HUES48 (cell line): ENCODE results near the gene IMMP2L.
"Not testable (repeated sequence)": the region's sequence is repeated elsewhere in the genome, so short reads cannot be mapped to it uniquely, and the experiment has no call there.

Experiments used
- H3K27ac ChIP-seq: one replicate; pipeline ENCODE4 v1.7.0; 2013; ENCODE audit warnings: low read depth, low read length, inconsistent platforms
- H3K27me3 ChIP-seq: 2 replicates; pipeline ENCODE4 v1.6.1; 2013; ENCODE audit warnings: mild to moderate bottlenecking, low read length; ENCODE audit not compliant: control insufficient read depth, insufficient read depth
- H3K36me3 ChIP-seq: 2 replicates; pipeline ENCODE4 v1.6.1; 2013; ENCODE audit warnings: low read length; ENCODE audit not compliant: control insufficient read depth, insufficient read depth
- H3K4me1 ChIP-seq: 2 replicates; pipeline ENCODE4 v1.6.1; 2013; ENCODE audit warnings: mild to moderate bottlenecking, low read length; ENCODE audit not compliant: control insufficient read depth, insufficient read depth
- H3K4me3 ChIP-seq: 2 replicates; pipeline ENCODE4 v1.5.1; 2013; ENCODE audit warnings: mild to moderate bottlenecking, low read depth, low read length
- H3K9ac ChIP-seq: 2 replicates; pipeline ENCODE4 v1.6.1; 2013; ENCODE audit warnings: mild to moderate bottlenecking, low read depth, low read length, moderate library complexity
- H3K9me3 ChIP-seq: 2 replicates; pipeline ENCODE4 v1.6.1; 2013; ENCODE audit warnings: low read length; ENCODE audit not compliant: control insufficient read depth, insufficient read depth

The IMMP2L gene

DNA sequence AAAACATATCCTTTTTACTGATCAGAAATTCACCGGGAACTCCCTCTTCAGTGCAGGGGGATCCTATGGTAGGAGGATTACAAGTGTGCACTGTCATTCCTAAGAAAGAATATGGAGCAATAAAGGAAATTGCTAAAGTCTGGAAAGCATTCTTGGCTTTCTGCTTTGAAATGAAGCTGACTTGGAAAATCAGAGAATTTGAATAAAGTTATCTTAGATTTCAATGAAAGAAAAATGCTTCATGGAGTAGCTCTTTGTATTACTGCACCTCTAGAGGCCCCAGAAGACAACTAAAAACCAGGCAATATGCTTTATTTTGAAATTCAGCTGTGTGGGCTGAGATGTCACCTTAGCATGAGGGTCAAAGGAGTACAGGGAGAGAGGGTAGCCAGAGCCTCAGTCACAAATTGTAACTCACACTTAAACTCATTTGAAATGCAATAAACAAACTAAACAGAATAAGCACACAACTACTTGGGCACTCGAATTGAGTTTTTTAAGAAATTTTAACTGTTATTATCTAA lies 102.5 kb downstream of the IMMP2L start:
- H3K9me3 ChIP-seq: no peaks in the 10 kb centered on the region
- H3K4me1 ChIP-seq: no peaks in the 10 kb centered on the region
- H3K27me3 ChIP-seq: no peaks in the 10 kb centered on the region
- H3K27ac ChIP-seq: no peak overlapping the region
- no peak overlapping the region for H3K4me3 ChIP-seq
- no peaks in the 10 kb centered on the region for H3K36me3 ChIP-seq
- no peak overlapping the region for H3K9ac ChIP-seq

DNA sequence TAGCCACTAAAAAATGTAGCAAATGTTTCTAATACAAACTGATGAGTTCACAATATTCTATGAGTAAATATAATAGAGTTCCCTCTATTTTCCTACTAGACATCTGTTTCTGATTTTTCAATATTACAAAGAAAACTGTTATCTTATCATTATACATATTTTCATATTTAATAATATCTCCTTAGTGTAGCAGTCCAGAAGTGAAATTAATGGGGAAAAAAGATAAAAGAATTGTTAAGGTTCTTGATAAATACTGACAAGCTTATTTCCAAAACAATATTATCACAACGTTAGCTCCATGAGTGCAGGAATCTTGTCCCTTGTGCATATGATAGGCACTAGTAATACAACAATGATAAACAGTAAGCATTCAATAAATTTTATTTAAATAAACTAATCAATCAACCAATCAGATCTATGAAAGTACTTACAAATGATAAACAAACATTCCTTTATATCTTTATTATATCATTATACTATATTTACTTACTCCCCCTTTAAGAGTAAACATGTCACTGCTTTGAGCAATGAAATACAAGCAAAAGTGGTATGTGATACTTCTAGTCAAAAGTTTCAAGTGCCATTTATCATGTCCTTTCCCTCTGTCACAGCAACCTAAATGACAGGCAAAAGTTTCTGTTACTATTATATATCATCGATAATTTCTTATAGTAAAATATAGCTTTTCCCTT lies 103.1 kb downstream of the IMMP2L start:
- Histone ChIP-seq H3K4me1 (no peaks in the 10 kb centered on the region), H3K36me3 (no peaks in the 10 kb centered on the region), H3K9me3 (no peaks in the 10 kb centered on the region), H3K27me3 (no peaks in the 10 kb centered on the region), H3K27ac (no peak overlapping the region), H3K4me3 (no peak overlapping the region), H3K9ac (no peak overlapping the region)

DNA sequence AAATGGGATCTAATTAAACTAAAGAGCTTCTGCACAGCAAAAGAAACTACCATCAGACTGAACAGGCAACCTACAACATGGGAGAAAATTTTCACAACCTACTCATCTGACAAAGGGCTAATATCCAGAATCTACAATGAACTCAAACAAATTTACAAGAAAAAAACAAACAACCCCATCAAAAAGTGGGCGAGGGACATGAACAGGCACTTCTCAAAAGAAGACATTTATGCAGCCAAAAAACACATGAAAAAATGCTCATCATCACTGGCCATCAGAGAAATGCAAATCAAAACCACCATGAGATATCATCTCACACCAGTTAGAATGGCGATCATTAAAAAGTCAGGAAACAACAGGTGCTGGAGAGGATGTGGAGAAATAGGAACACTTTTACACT lies 111.6 kb downstream of the IMMP2L start:
- H3K27ac ChIP-seq, H3K9ac ChIP-seq, H3K9me3 ChIP-seq, H3K4me3 ChIP-seq, H3K4me1 ChIP-seq, H3K27me3 ChIP-seq, H3K36me3 ChIP-seq: not testable (repeated sequence)

DNA sequence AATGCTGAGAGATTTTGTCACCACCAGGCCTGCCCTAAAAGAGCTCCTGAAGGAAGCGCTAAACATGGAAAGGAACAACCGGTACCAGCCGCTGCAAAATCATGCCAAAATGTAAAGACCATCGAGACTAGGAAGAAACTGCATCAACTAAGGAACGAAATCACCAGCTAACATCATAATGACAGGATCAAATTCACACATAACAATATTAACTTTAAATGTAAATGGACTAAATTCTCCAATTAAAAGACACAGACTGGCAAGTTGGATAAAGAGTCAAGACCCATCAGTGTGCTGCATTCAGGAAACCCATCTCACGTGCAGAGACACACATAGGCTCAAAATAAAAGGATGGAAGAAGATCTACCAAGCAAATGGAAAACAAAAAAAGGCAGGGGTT lies 114.8 kb downstream of the IMMP2L start:
- not testable (repeated sequence) for H3K9ac ChIP-seq, H3K9me3 ChIP-seq, H3K27ac ChIP-seq, H3K36me3 ChIP-seq, H3K4me1 ChIP-seq, H3K27me3 ChIP-seq, H3K4me3 ChIP-seq

DNA sequence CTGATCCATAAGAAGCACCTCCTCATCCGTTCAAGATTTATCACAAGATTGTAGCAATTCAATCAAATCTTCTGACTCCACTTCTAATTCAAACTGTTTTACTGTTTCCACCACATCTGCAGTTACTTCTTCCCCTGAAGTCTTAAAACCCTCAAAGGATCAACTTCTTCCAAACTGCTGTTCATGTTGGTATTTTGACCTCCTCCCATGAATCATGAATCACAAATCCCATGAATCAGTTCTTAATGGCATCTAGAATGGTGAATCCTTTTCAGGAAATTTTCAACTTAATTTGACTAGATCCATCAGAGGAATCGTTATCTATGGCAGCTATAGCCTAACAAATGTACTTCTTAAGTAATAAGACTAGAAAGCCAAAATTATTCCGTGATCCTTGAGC lies 122.3 kb downstream of the IMMP2L start:
- no peaks in the 10 kb centered on the region for H3K9me3 ChIP-seq
- no peaks in the 10 kb centered on the region for H3K36me3 ChIP-seq
- H3K9ac ChIP-seq: no peak overlapping the region
- no peak overlapping the region for H3K27ac ChIP-seq
- no peaks in the 10 kb centered on the region for H3K27me3 ChIP-seq
- no peak overlapping the region for H3K4me3 ChIP-seq
- H3K4me1 ChIP-seq: no peaks in the 10 kb centered on the region

DNA sequence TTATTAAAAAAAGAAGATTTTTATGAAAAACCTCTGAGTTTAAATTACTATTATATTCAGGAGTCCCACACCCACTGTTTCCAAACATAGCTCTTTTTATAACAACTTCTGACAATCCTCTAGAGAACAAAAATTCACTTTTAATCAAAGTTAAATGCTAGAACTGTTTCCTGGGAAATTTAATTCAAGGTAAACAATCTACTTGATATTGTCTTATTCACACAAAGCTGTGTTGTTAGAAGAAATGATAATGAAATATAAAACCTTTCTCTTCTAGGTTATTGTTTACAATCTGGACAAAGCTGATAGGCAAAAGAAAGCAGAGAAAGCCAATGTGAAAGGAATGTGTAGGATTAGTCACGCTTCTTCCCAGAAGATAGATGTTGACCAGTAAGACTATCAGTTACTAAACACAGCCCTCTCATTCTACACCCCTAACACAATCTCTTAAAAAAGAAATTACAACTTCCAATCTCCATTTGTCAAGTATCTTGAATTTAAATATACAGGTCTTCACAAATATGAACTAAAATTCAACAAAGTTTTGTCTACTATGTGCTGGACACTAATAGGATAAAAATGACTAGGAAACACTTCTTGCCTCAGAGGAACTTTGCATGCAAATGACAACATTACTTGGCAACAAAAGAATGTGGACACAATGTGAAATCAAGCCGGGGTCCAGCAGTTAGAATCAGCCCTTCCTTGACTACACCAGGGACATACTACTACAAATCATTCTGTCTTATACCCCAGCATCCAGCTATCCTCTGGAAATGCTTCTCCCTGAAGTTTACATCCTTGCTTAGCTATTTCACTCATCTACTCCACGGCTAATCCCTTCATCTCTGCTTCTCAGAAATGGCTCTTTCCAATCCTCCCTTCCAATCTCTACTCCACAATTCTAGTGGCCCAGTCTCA lies 123.7 kb downstream of the IMMP2L start:
- Histone ChIP-seq H3K27ac (no peak overlapping the region), H3K9ac (no peak overlapping the region), H3K4me1 (no peaks in the 10 kb centered on the region), H3K27me3 (no peaks in the 10 kb centered on the region), H3K36me3 (no peaks in the 10 kb centered on the region), H3K9me3 (0 out of 2 replicates have a peak, but pooled peaks cover under 1% of the 10 kb centered on the region), H3K4me3 (no peak overlapping the region)

DNA sequence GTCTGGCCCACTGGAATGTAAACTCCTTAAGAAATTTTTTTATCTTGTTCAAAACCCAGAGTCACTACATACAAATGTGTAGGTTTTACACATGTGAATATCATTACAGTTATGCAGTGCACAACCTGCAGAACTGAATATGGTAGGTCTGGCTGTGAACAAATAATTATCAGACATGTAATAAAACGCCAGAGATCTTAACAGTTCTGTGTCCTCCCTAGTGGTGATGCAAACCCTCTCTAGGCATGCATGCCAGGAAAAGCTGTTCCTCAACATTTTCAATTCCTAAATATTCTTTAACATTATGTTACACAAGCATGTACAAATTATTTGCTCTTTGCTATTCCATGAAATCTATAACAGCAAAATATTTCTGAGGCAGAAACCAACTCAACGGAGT lies 124.6 kb downstream of the IMMP2L start:
- Histone ChIP-seq H3K36me3 (no peaks in the 10 kb centered on the region), H3K9ac (no peak overlapping the region), H3K27me3 (no peaks in the 10 kb centered on the region), H3K27ac (no peak overlapping the region), H3K4me1 (no peaks in the 10 kb centered on the region), H3K9me3 (peaks cover 4% of the 10 kb centered on the region; the same call in 1 of the 2 replicates), H3K4me3 (no peak overlapping the region)

DNA sequence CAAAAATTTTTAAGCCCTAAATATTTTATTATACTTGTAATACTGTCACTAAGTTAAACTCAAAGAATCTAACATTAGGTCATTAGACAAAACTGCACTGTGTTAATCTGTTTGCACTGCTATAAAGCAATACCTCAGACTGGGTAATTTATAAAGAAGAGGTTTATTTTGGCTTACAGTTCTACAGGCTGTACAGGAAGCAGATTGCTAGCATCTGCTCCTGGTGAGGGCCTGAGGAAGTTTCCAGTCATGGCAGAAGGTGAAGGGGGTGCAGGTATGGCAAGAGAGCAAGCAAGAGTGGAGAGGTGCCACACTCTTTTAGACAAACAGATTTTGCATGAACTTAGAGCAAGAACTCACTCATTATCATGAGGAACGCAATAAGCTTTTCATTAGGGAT lies 125.7 kb downstream of the IMMP2L start:
- Histone ChIP-seq H3K27me3 (no peaks in the 10 kb centered on the region), H3K9me3 (peaks cover 4% of the 10 kb centered on the region; the same call in 1 of the 2 replicates), H3K36me3 (no peaks in the 10 kb centered on the region), H3K4me3 (no peak overlapping the region), H3K4me1 (no peaks in the 10 kb centered on the region), H3K9ac (no peak overlapping the region), H3K27ac (no peak overlapping the region)

DNA sequence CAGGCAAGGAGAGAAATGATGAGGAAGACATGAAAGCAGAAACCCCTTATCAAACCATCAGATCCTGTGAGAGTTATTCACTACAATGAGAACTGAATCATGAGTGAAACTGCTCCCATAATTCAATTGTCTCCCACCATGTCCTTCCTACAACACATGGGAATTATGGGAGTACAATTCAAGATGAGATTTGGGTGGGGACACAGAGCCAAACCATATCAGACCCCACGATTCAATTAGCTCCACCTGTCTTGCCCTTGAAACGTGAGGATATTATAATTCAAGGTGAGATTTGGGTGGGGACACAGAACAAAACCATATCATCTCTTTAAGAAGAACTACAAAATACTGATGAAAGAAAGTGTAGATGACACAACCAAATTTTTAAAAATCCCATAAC lies 128.9 kb downstream of the IMMP2L start:
- peaks cover 4% of the 10 kb centered on the region; the same call in 1 of the 2 replicates for H3K9me3 ChIP-seq
- no peaks in the 10 kb centered on the region for H3K36me3 ChIP-seq
- no peak overlapping the region for H3K9ac ChIP-seq
- H3K27ac ChIP-seq: no peak overlapping the region
- no peak overlapping the region for H3K4me3 ChIP-seq
- no peaks in the 10 kb centered on the region for H3K4me1 ChIP-seq
- H3K27me3 ChIP-seq: no peaks in the 10 kb centered on the region

DNA sequence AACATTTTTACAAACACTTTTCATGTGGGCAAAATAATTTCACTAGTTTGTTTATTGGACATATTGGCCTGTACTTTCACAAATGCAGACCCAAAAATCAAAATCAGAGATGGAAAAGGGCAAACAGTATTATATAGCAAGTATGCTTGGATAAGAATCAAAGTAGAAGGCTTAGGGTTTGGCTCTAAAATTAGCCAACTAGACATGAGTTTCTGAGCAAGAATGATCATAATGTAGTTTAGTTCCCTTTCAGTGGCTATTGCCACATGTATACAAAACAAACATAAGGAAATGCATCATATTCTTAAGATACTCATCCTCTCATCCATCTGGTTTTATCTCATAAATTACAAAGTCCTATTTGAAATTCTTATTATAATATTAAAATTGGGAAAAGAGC lies 132.5 kb downstream of the IMMP2L start:
- Histone ChIP-seq H3K9ac (no peak overlapping the region), H3K9me3 (peaks cover 4% of the 10 kb centered on the region; the same call in 1 of the 2 replicates), H3K4me1 (no peaks in the 10 kb centered on the region), H3K36me3 (no peaks in the 10 kb centered on the region), H3K27me3 (no peaks in the 10 kb centered on the region), H3K4me3 (no peak overlapping the region), H3K27ac (no peak overlapping the region)

DNA sequence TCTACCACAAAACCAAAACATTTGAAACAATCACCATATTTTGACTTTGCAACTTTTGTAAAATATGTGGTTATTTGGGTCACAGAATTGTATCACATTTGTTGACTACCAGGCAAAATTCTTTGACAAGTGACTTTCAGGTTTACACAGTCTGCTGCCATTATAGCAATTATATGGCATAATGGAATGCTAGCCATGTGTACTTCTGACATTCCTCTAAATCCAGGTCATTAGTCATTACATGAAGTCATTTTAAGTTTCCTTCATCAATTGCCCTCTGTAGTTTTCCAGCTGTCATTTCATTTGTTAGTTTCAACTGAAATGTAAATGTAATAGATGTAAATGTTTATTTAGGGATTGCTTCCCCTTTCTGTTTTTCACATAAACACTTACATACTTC lies 137.5 kb downstream of the IMMP2L start:
- no peak overlapping the region for H3K9ac ChIP-seq
- H3K27me3 ChIP-seq: no peaks in the 10 kb centered on the region
- no peaks in the 10 kb centered on the region for H3K4me1 ChIP-seq
- no peaks in the 10 kb centered on the region for H3K9me3 ChIP-seq
- no peak overlapping the region for H3K4me3 ChIP-seq
- no peaks in the 10 kb centered on the region for H3K36me3 ChIP-seq
- H3K27ac ChIP-seq: no peak overlapping the region
